CD4-positive, alpha-beta T cell treated with Interleukin-6 for 4 hours (primary cell): ENCODE results near the gene HSPB8.

Experiments
- DNase-seq: peaks from one replicate; pipeline ENCODE4 v3.0.0-alpha.2; 2020; ENCODE audit warnings: mixed read lengths

HSPB8 gene

GRCh38 chr12:119178544-119179334 lies at the start of gene HSPB8:
TSS of gene HSPB8 (plus strand) at chr12:119178931. CDS start at chr12:119179313, 382 bp downstream.
- DNase-seq: no peak

GRCh38 chr12:119129827-119130434 lies 48.8 kb upstream of the HSPB8 start:
- no peak for DNase-seq

- DNase-seq: no peak
Observed at GRCh38 chr12:119130523-119130922, 48.2 kb upstream of the HSPB8 start.

- DNase-seq: no peak
Observed at GRCh38 chr12:119134284-119135072, 44.3 kb upstream of the HSPB8 start.

GRCh38 chr12:119136811-119137410 lies 41.8 kb upstream of the HSPB8 start:
- no peak for DNase-seq

- no peak for DNase-seq
Observed at GRCh38 chr12:119139448-119139847, 39.3 kb upstream of the HSPB8 start.

- no peak for DNase-seq
Observed at GRCh38 chr12:119145367-119145766, 33.4 kb upstream of the HSPB8 start.

- no peak for DNase-seq
Observed at GRCh38 chr12:119147847-119148448, 30.8 kb upstream of the HSPB8 start.

GRCh38 chr12:119149270-119149669 lies 29.5 kb upstream of the HSPB8 start:
- DNase-seq: no peak

- no peak for DNase-seq
Observed at GRCh38 chr12:119151445-119152026, 27.2 kb upstream of the HSPB8 start.

- no peak for DNase-seq
Observed at GRCh38 chr12:119153477-119154434, 25.0 kb upstream of the HSPB8 start.

GRCh38 chr12:119154435-119154818 lies 24.3 kb upstream of the HSPB8 start:
- no peak for DNase-seq

GRCh38 chr12:119156401-119157044 lies 22.2 kb upstream of the HSPB8 start:
- no peak for DNase-seq

- no peak for DNase-seq
Observed at GRCh38 chr12:119157528-119157927, 21.2 kb upstream of the HSPB8 start.

- DNase-seq: no peak
Observed at GRCh38 chr12:119157978-119158377, 20.8 kb upstream of the HSPB8 start.

GRCh38 chr12:119158402-119158801 lies 20.3 kb upstream of the HSPB8 start:
- no peak for DNase-seq

- no peak for DNase-seq
Observed at GRCh38 chr12:119159844-119160243, 18.9 kb upstream of the HSPB8 start.

GRCh38 chr12:119167902-119168301 lies 10.8 kb upstream of the HSPB8 start:
- DNase-seq: no peak

GRCh38 chr12:119168721-119169120 lies 10.0 kb upstream of the HSPB8 start:
- DNase-seq: no peak

- DNase-seq: no peak
Observed at GRCh38 chr12:119169150-119169549, 9.6 kb upstream of the HSPB8 start.

- DNase-seq: no peak
Observed at GRCh38 chr12:119171291-119171690, 7.4 kb upstream of the HSPB8 start.
